Subcutaneous adipose tissue (tissue), 4 donors: ENCODE data around the gene TSNAX. TPM values are rescaled to one million over a fixed set of nuclear protein-coding genes. Genes with fewer than 3 reads are reported as not detected.

Experiments used
- CTCF ChIP-seq: fragments of 450-650 bp; IDR thresholded peaks from one replicate; pipeline ENCODE4 v1.5.1; 2016; ENCODE audit warnings: low read depth, mild to moderate bottlenecking, control low read depth, antibody characterized with exemption, moderate library complexity
- total RNA-seq, 4 donors: library from RNA; depleted of rRNA; stranded (reverse); fragments of >200 nt; gene quantifications; one replicate each; pipeline ENCODE4 v1.1.0, GENCODE V29; 2016

The TSNAX gene
- total RNA-seq, 4 donors from 2014 or later: 26.8 to 41.0 (median 35.3) TPM

- TF ChIP-seq CTCF: no peak
Measured at GRCh38 chr1:231536099-231536498, 7.6 kb downstream of the TSNAX start.

DNA sequence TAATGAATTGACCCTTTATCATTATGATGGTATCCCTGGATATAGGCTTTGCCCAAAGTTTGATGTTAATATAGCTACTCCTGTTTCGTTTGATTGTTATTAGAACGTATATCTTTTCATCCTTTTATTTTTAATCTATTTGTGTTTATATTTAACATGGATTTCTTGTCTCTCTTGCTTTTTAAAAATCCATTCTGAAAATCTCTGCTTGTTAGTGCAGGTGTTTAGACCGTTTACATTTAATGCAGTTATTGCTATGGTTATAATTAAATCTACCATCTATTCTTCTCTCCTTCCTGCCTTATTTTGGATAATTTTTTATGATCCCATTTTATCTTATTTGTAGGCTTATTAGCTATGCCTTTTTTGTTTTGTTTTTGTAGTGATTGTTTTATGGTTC is 12.4 kb downstream of the TSNAX start:
- TF ChIP-seq CTCF: no peak

DNA sequence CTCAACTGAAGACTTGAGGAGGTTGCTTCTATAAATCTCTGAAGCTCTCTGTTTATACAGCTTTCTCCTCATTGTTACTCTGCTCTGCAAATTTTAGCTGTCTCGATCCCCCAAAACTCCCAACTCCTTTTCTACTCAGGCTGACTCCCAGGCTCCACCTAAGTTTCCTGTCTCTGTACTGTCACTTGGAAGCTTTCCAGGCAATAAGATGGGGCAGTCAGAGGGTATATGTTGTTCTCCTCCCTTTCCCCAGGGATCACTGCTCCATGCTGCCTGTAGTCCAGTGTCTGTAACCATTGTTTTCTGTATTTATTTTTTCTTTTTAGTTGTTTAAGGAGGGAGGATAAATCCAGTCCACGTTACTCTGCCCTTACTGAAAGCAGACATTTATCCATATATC is 13.4 kb downstream of the TSNAX start:
- no peak for TF ChIP-seq CTCF

DNA sequence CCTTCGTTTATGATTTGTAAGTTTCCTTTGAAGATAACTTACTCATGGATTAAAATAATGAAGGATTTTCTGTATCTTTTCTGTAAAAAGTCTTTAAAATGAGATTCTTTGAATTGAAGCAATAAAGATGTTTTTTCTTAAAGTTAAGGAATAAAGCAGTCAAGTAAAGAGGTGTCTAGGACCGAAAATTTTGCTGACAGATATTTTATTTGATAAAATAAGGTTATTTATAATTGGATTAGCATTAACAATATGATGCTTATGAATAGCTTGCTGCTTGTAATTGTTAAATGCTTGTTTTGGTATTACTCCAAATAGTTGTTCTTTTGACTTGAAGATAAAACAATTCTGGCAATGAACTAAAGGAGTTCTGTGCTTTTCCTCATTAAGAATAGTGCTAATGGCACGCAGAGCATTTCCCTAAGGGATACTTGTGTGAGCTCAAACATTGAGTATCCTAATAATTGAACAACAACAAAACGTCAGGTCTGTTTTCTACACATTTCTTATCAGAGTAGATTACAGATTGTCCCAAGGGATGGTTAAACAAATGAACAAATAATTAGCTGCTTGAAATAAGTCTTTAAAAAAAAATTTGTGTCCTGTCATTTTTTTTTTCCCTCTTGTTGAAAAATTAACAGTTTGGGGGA is 16.6 kb downstream of the TSNAX start:
- TF ChIP-seq CTCF: no peak

DNA sequence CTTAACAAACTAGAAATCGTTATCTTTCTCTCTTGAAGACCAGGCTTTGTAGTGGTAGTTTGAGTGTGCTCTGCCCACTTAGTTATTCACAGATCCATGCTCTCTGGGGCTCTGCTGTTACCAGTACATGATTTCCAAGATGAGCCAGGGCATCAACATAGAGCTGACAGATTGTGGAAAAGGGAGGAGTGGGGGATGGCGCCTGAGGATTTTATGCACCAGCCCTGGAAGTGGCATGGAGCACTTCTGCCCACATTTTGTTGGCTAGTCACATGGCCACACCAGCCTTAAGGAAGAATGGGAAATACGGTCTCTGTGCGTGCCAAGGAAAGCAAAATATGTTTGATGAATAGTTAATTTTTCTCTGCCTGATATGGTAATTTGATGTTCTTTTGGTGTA is 18.2 kb downstream of the TSNAX start:
- TF ChIP-seq CTCF: no peak

- no peak for TF ChIP-seq CTCF
Measured at GRCh38 chr1:231549733-231550447, 21.4 kb downstream of the TSNAX start.

GRCh38 chr1:231550448-231550781 is 21.9 kb downstream of the TSNAX start:
- no peak for TF ChIP-seq CTCF
